ENCODE results near the gene STRN3. TPM values are rescaled to one million over a fixed set of nuclear protein-coding genes. Genes with fewer than 3 reads are reported as not detected.
"Not testable (repeated sequence)": the region's sequence is repeated elsewhere in the genome, so short reads cannot be mapped to it uniquely, and the experiment has no call there.

STRN3 gene
- polyA plus RNA-seq, 1 donor from 2014 or later: 4.9 TPM

- Mint-ChIP-seq H3K4me3 (no peak overlapping the region), H3K27me3 (no peaks in the 10 kb centered on the region), H3K36me3 (no peaks in the 10 kb centered on the region), H3K27ac (no peak overlapping the region), H3K9me3 (no peaks in the 10 kb centered on the region), H3K4me1 (no peaks in the 10 kb centered on the region)
Measured at GRCh38 chr14:30906752-30907658, 119.2 kb downstream of the STRN3 start.

- H3K4me3 Mint-ChIP-seq: no peak overlapping the region
- peaks cover 0 to 7% (median 3%) of the 10 kb centered on the region in 3 donors for H3K4me1 Mint-ChIP-seq
- H3K36me3 Mint-ChIP-seq: peaks cover 2% of the 10 kb centered on the region
- H3K27me3 Mint-ChIP-seq: no peaks in the 10 kb centered on the region
- H3K9me3 Mint-ChIP-seq: no peaks in the 10 kb centered on the region
- H3K27ac Mint-ChIP-seq: no peak overlapping the region
Measured at GRCh38 chr14:30903285-30904124, 122.7 kb downstream of the STRN3 start.

GRCh38 chr14:30897121-30897520, 129.1 kb downstream of the STRN3 start:
- H3K27ac Mint-ChIP-seq, H3K27me3 Mint-ChIP-seq, H3K9me3 Mint-ChIP-seq, H3K4me1 Mint-ChIP-seq, H3K4me3 Mint-ChIP-seq: not testable (repeated sequence)
- peaks cover 12% of the 10 kb centered on the region for H3K36me3 Mint-ChIP-seq

- Mint-ChIP-seq H3K36me3 (peaks cover 12% of the 10 kb centered on the region), H3K9me3 (no peaks in the 10 kb centered on the region), H3K27ac (peak overlapping the region in 1 of 3 donors; percentile 19), H3K4me1 (peaks cover 3 to 7% (median 4%) of the 10 kb centered on the region in 3 donors), H3K4me3 (no peak overlapping the region), H3K27me3 (no peaks in the 10 kb centered on the region)
Measured at GRCh38 chr14:30896435-30896834, 129.7 kb downstream of the STRN3 start.

GRCh38 chr14:30894923-30895515, 131.2 kb downstream of the STRN3 start:
- Mint-ChIP-seq H3K27ac (peak overlapping the region in 2 of 3 donors; percentile 34 to 40), H3K27me3 (no peaks in the 10 kb centered on the region), H3K4me1 (peaks cover 3 to 7% (median 4%) of the 10 kb centered on the region in 3 donors), H3K36me3 (peaks cover 12% of the 10 kb centered on the region), H3K4me3 (no peak overlapping the region), H3K9me3 (no peaks in the 10 kb centered on the region)

- Mint-ChIP-seq H3K27me3 (no peaks in the 10 kb centered on the region), H3K4me1 (peaks cover 0 to 3% (median 1%) of the 10 kb centered on the region in 3 donors), H3K9me3 (no peaks in the 10 kb centered on the region), H3K27ac (no peak overlapping the region), H3K4me3 (no peak overlapping the region), H3K36me3 (peaks cover 12% of the 10 kb centered on the region)
Measured at GRCh38 chr14:30893819-30894218, 132.4 kb downstream of the STRN3 start.

- H3K4me3 Mint-ChIP-seq: no peak overlapping the region
- H3K4me1 Mint-ChIP-seq: peaks cover 0 to 3% (median 1%) of the 10 kb centered on the region in 3 donors
- H3K27me3 Mint-ChIP-seq: no peaks in the 10 kb centered on the region
- H3K27ac Mint-ChIP-seq: peak overlapping the region in 1 of 3 donors; percentile 9
- peaks cover 2% of the 10 kb centered on the region for H3K36me3 Mint-ChIP-seq
- H3K9me3 Mint-ChIP-seq: no peaks in the 10 kb centered on the region
Measured at GRCh38 chr14:30889244-30889594, 137.0 kb downstream of the STRN3 start.

- Mint-ChIP-seq H3K36me3 (peaks cover 2% of the 10 kb centered on the region), H3K4me3 (no peak overlapping the region), H3K4me1 (peaks cover 0 to 3% (median 1%) of the 10 kb centered on the region in 3 donors), H3K27me3 (no peaks in the 10 kb centered on the region), H3K9me3 (no peaks in the 10 kb centered on the region), H3K27ac (no peak overlapping the region)
Measured at GRCh38 chr14:30888480-30889243, 137.5 kb downstream of the STRN3 start.

- no peaks in the 10 kb centered on the region for H3K27me3 Mint-ChIP-seq
- peaks cover 3 to 5% (median 3%) of the 10 kb centered on the region in 3 donors for H3K4me1 Mint-ChIP-seq
- H3K4me3 Mint-ChIP-seq: no peak overlapping the region
- peaks cover 5% of the 10 kb centered on the region for H3K36me3 Mint-ChIP-seq
- H3K27ac Mint-ChIP-seq: peak overlapping the region in 1 of 3 donors; percentile 79
- H3K9me3 Mint-ChIP-seq: no peaks in the 10 kb centered on the region
Measured at GRCh38 chr14:30885840-30886740, 140.1 kb downstream of the STRN3 start.

- H3K4me1 Mint-ChIP-seq: peaks cover 3 to 5% (median 3%) of the 10 kb centered on the region in 3 donors
- H3K27me3 Mint-ChIP-seq: no peaks in the 10 kb centered on the region
- peak overlapping the region in 2 of 3 donors; percentile 79 to 92 for H3K27ac Mint-ChIP-seq
- H3K9me3 Mint-ChIP-seq: no peaks in the 10 kb centered on the region
- H3K36me3 Mint-ChIP-seq: peaks cover 5% of the 10 kb centered on the region
- no peak overlapping the region for H3K4me3 Mint-ChIP-seq
Measured at GRCh38 chr14:30884901-30885300, 141.3 kb downstream of the STRN3 start.

- Mint-ChIP-seq H3K36me3 (peaks cover 7% of the 10 kb centered on the region), H3K4me1 (peaks cover 3 to 5% (median 3%) of the 10 kb centered on the region in 3 donors), H3K27ac (peak overlapping the region in 1 of 3 donors; percentile 18), H3K9me3 (no peaks in the 10 kb centered on the region), H3K27me3 (no peaks in the 10 kb centered on the region), H3K4me3 (peak overlapping the region in 1 of 4 donors; percentile 2)
Measured at GRCh38 chr14:30883508-30884294, 142.5 kb downstream of the STRN3 start.

- H3K36me3 Mint-ChIP-seq: peaks cover 5% of the 10 kb centered on the region
- peak overlapping the region in 1 of 4 donors; percentile 60 for H3K4me3 Mint-ChIP-seq
- peak overlapping the region in 1 of 3 donors; percentile 18 for H3K27ac Mint-ChIP-seq
- no peaks in the 10 kb centered on the region for H3K9me3 Mint-ChIP-seq
- H3K27me3 Mint-ChIP-seq: no peaks in the 10 kb centered on the region
- H3K4me1 Mint-ChIP-seq: peaks cover 2 to 10% (median 9%) of the 10 kb centered on the region in 3 donors
Measured at GRCh38 chr14:30882431-30882830, 143.7 kb downstream of the STRN3 start.

GRCh38 chr14:30876692-30877091, 149.5 kb downstream of the STRN3 start:
- peaks cover 5% of the 10 kb centered on the region for H3K36me3 Mint-ChIP-seq
- no peaks in the 10 kb centered on the region for H3K27me3 Mint-ChIP-seq
- peaks cover 24 to 36% (median 29%) of the 10 kb centered on the region in 3 donors for H3K4me1 Mint-ChIP-seq
- H3K9me3 Mint-ChIP-seq: no peaks in the 10 kb centered on the region
- H3K27ac Mint-ChIP-seq: peak overlapping the region in 2 of 3 donors; percentile 62 to 73
- H3K4me3 Mint-ChIP-seq: peak overlapping the region in 3 of 4 donors; percentile 77 to 92 (median 91)

All from IgD-negative memory B cell (primary cell).